HEK293 (cell line): Measurements from ENCODE around the gene POLD2.

Source experiments
- MYNN ChIP-seq: fragments of 450-650 bp; formaldehyde crosslinking; IDR thresholded peaks from 2 replicates; pipeline ENCODE4 v1.5.1; 2016; ENCODE audit warnings: missing biosample characterization, missing genetic modification characterization, borderline replicate concordance
- PRDM1 ChIP-seq: fragments of 450-650 bp; formaldehyde crosslinking; IDR thresholded peaks from 2 replicates; pipeline ENCODE4; 2016; ENCODE audit warnings: missing biosample characterization, missing genetic modification characterization
- ZNF114 ChIP-seq: fragments of 450-650 bp; formaldehyde crosslinking; IDR thresholded peaks from 2 replicates; pipeline ENCODE4 v1.5.0; 2017; ENCODE audit warnings: missing biosample characterization, missing genetic modification characterization
- ZNF223 ChIP-seq: fragments of 450-650 bp; formaldehyde crosslinking; IDR thresholded peaks from 2 replicates; pipeline ENCODE4 v1.5.1; 2016; ENCODE audit warnings: missing biosample characterization, missing genetic modification characterization
- ZNF324 ChIP-seq: fragments of 450-650 bp; formaldehyde crosslinking; IDR thresholded peaks from 2 replicates; pipeline ENCODE4 v1.5.1; 2016; ENCODE audit warnings: missing biosample characterization, missing genetic modification characterization
- TF ChIP-seq, protein P1 (sequence below): fragments of 450-650 bp; formaldehyde crosslinking; IDR thresholded peaks from 2 replicates; pipeline ENCODE4 v1.5.1; 2016; ENCODE audit warnings: missing biosample characterization, missing genetic modification characterization

DNA sequence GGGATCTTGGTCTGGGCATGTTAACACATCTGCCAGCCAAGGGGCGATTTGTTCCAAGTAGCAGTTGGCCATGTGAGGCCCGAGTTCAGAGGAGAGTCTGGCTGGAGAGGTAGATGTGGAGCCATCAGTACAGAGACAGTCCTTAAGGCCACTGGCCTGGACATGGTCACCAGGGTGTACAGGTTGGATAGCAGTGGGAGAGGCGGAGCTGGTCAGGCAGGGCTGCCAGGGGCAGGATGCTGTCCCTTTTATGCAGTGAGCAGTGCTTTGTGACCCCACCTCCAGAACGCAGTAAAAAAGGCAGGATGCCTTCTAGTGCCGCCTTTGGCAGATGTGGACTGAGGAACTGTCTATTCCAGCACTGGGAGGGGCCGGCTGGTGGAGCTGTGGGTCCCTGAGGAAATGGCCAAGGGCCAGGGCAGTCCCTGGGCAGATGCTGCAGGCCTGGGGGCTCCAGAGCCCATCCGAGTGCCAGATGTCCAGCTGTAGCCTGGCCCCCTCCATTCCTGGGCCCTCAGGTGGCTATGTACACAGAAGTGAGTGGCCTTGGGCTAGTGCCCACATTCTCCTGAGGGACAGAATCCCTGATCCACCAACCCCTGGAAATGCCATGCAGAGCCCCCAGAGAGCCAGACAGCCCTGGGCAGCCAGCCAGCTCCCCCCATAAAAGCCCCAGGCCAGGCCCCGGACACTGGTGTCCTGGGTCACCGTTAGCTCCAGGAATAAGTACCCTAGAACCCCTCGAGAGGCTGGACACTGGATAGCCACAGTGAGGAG lies 34.9 kb upstream of the POLD2 start:
- TF ChIP-seq MYNN (no peak), ZNF223 (tag by site-specific recombination) (no peak), PRDM1 (no peak), ZNF324 (tag by site-specific recombination) (no peak), ZNF114 (tag by site-specific recombination) (no peak)
- TF ChIP-seq, protein P1, sequence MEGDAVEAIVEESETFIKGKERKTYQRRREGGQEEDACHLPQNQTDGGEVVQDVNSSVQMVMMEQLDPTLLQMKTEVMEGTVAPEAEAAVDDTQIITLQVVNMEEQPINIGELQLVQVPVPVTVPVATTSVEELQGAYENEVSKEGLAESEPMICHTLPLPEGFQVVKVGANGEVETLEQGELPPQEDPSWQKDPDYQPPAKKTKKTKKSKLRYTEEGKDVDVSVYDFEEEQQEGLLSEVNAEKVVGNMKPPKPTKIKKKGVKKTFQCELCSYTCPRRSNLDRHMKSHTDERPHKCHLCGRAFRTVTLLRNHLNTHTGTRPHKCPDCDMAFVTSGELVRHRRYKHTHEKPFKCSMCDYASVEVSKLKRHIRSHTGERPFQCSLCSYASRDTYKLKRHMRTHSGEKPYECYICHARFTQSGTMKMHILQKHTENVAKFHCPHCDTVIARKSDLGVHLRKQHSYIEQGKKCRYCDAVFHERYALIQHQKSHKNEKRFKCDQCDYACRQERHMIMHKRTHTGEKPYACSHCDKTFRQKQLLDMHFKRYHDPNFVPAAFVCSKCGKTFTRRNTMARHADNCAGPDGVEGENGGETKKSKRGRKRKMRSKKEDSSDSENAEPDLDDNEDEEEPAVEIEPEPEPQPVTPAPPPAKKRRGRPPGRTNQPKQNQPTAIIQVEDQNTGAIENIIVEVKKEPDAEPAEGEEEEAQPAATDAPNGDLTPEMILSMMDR = no peak
